HEK293 (cell line): Measurements from ENCODE around the gene GIMD1.

Experiments
- CTCF ChIA-PET: fragments of 350-600 bp; formaldehyde crosslinking; extraction: SDS; loops from one replicate; lab custom pipeline; 2021; ENCODE audit warnings: antibody characterized with exemption; lab: Yijun Ruan, JAX
- POLR2A ChIA-PET: fragments of 300-600 bp; formaldehyde crosslinking; extraction: SDS; loops from one replicate; lab custom pipeline; 2020; ENCODE audit warnings: antibody characterized with exemption, inconsistent platforms; lab: Yijun Ruan, JAX
- H3K27ac ChIP-seq: fragments of 200-500 bp; sonication (Bioruptor generic); 2 replicates; pipeline ENCODE4 v1.5.1; 2014; ENCODE audit warnings: low read depth, low read length, control low read depth, inconsistent platforms; ENCODE audit errors: extremely low read depth
- H3K36me3 ChIP-seq, 2 experiments: fragments of 200-500 bp in 1 of 2; sonication (Bioruptor generic) in 1 of 2; 1 replicate in 1 of 2; 2 replicates in 1 of 2; pipeline ENCODE4 v1.5.1; 2014 to 2017; ENCODE audit warnings: inconsistent platforms in 2 of 2, low read length in 2 of 2; ENCODE audit not compliant: control insufficient read depth in 2 of 2, insufficient read depth in 1 of 2
- H3K4me1 ChIP-seq: fragments of 200-500 bp; sonication (Bioruptor generic); 2 replicates; pipeline ENCODE4 v1.5.1; 2014; ENCODE audit warnings: mild to moderate bottlenecking, low read length, inconsistent platforms; ENCODE audit not compliant: control insufficient read depth, insufficient read depth
- H3K4me3 ChIP-seq: 2 replicates; pipeline ENCODE4 v1.5.1; 2011; ENCODE audit warnings: low read depth, mild to moderate bottlenecking, control low read depth, low read length, moderate library complexity
- H3K9me3 ChIP-seq: fragments of 200-500 bp; sonication (Bioruptor generic); 2 replicates; pipeline ENCODE4 v1.5.1; 2014; ENCODE audit warnings: low read depth, low read length, inconsistent platforms; ENCODE audit not compliant: control insufficient read depth, insufficient read depth
- HOXD13 ChIP-seq: sonication (generic); formaldehyde crosslinking; IDR thresholded peaks from 2 replicates; pipeline ENCODE4 v1.8.0; 2022; ENCODE audit warnings: missing genetic modification reagents, borderline replicate concordance
- KLF7 ChIP-seq: fragments of 450-650 bp; formaldehyde crosslinking; IDR thresholded peaks from 2 replicates; pipeline ENCODE4 v1.5.1; 2016; ENCODE audit warnings: missing biosample characterization, missing genetic modification characterization, borderline replicate concordance
- MYNN ChIP-seq: fragments of 450-650 bp; formaldehyde crosslinking; IDR thresholded peaks from 2 replicates; pipeline ENCODE4 v1.5.1; 2016; ENCODE audit warnings: missing biosample characterization, missing genetic modification characterization, borderline replicate concordance
- SETDB1 ChIP-seq: IDR thresholded peaks from one replicate; pipeline ENCODE4 v1.6.1; 2017; ENCODE audit warnings: mild to moderate bottlenecking, low read length, moderate library complexity, mixed read lengths; ENCODE audit not compliant: insufficient read length
- ZEB2 ChIP-seq: fragments of 450-650 bp; formaldehyde crosslinking; IDR thresholded peaks from 2 replicates; pipeline ENCODE4 v1.5.1; 2016; ENCODE audit warnings: missing biosample characterization, missing genetic modification characterization
- ZFHX2 ChIP-seq: fragments of 450-650 bp; formaldehyde crosslinking; conservative IDR thresholded peaks from 2 replicates; pipeline ENCODE4 v1.5.1; 2016; ENCODE audit warnings: missing biosample characterization, missing genetic modification characterization
- ZNF138 ChIP-seq: fragments of 450-650 bp; formaldehyde crosslinking; IDR thresholded peaks from 2 replicates; pipeline ENCODE4 v1.5.1; 2016; ENCODE audit warnings: missing biosample characterization, missing genetic modification characterization, borderline replicate concordance
- ZNF324 ChIP-seq: fragments of 450-650 bp; formaldehyde crosslinking; IDR thresholded peaks from 2 replicates; pipeline ENCODE4 v1.5.1; 2016; ENCODE audit warnings: missing biosample characterization, missing genetic modification characterization
- ZNF350 ChIP-seq: fragments of 450-650 bp; formaldehyde crosslinking; IDR thresholded peaks from 2 replicates; pipeline ENCODE4 v1.5.0; 2017; ENCODE audit warnings: missing biosample characterization, mild to moderate bottlenecking, missing genetic modification characterization
- ZNF423 ChIP-seq: fragments of 450-650 bp; formaldehyde crosslinking; IDR thresholded peaks from 2 replicates; pipeline ENCODE4 v1.5.1; 2016; ENCODE audit warnings: missing biosample characterization, missing genetic modification characterization
- ZNF514 ChIP-seq: fragments of 450-650 bp; formaldehyde crosslinking; IDR thresholded peaks from 2 replicates; pipeline ENCODE4 v1.5.1; 2016; ENCODE audit warnings: missing biosample characterization, missing genetic modification characterization
- ZNF529 ChIP-seq: fragments of 450-650 bp; formaldehyde crosslinking; IDR thresholded peaks from 2 replicates; pipeline ENCODE4 v1.5.1; 2017; ENCODE audit warnings: missing genetic modification characterization, missing biosample characterization; ENCODE audit not compliant: insufficient replicate concordance
- ZNF623 ChIP-seq: fragments of 450-650 bp; formaldehyde crosslinking; IDR thresholded peaks from 2 replicates; pipeline ENCODE4 v1.5.1; 2016; ENCODE audit warnings: missing biosample characterization, missing genetic modification characterization
- ZNF670 ChIP-seq: fragments of 450-650 bp; formaldehyde crosslinking; IDR thresholded peaks from 2 replicates; pipeline ENCODE4 v1.5.1; 2016; ENCODE audit warnings: missing biosample characterization, missing genetic modification characterization, low read depth
- ZNF791 ChIP-seq: fragments of 450-650 bp; formaldehyde crosslinking; IDR thresholded peaks from 2 replicates; pipeline ENCODE4 v1.5.1; 2016; ENCODE audit warnings: missing biosample characterization, missing genetic modification characterization
- ZSCAN30 ChIP-seq: fragments of 450-650 bp; IDR thresholded peaks from 2 replicates; pipeline ENCODE4 v1.5.1; 2018; ENCODE audit warnings: missing biosample characterization, mild to moderate bottlenecking, missing genetic modification characterization, moderate library complexity
- ZXDB ChIP-seq: fragments of 450-650 bp; formaldehyde crosslinking; IDR thresholded peaks from 2 replicates; pipeline ENCODE4 v1.5.1; 2016; ENCODE audit warnings: missing biosample characterization, missing genetic modification characterization
- TF ChIP-seq, protein P1 (sequence below): IDR thresholded peaks from 2 replicates; pipeline ENCODE4 v1.6.1; 2011; ENCODE audit warnings: mild to moderate bottlenecking, low read depth, low read length, borderline replicate concordance
- TF ChIP-seq, protein P2 (sequence below): fragments of 450-650 bp; formaldehyde crosslinking; IDR thresholded peaks from 2 replicates; pipeline ENCODE4 v1.5.1; 2016; ENCODE audit warnings: missing biosample characterization, missing genetic modification characterization
- TF ChIP-seq, protein P3 (sequence below): fragments of 450-650 bp; formaldehyde crosslinking; IDR thresholded peaks from 2 replicates; pipeline ENCODE4 v1.5.1; 2016; ENCODE audit warnings: missing biosample characterization, missing genetic modification characterization
- TF ChIP-seq, protein P4 (sequence below): fragments of 450-650 bp; formaldehyde crosslinking; IDR thresholded peaks from 2 replicates; pipeline ENCODE4 v1.5.1; 2016; ENCODE audit warnings: missing biosample characterization, missing genetic modification characterization, low read depth
- TF ChIP-seq, protein P5 (sequence below): fragments of 450-650 bp; formaldehyde crosslinking; IDR thresholded peaks from 2 replicates; pipeline ENCODE4 v1.5.0; 2017; ENCODE audit warnings: missing biosample characterization, missing genetic modification characterization, borderline replicate concordance
- TF ChIP-seq, protein P6 (sequence below): fragments of 450-650 bp; IDR thresholded peaks from 2 replicates; pipeline ENCODE4 v1.5.1; 2018; ENCODE audit warnings: missing biosample characterization, mild to moderate bottlenecking, missing genetic modification characterization
- TF ChIP-seq, protein P7 (sequence below): fragments of 450-650 bp; formaldehyde crosslinking; IDR thresholded peaks from 2 replicates; pipeline ENCODE4 v1.5.1; 2016; ENCODE audit warnings: missing biosample characterization, missing genetic modification characterization

Gene GIMD1

DNA sequence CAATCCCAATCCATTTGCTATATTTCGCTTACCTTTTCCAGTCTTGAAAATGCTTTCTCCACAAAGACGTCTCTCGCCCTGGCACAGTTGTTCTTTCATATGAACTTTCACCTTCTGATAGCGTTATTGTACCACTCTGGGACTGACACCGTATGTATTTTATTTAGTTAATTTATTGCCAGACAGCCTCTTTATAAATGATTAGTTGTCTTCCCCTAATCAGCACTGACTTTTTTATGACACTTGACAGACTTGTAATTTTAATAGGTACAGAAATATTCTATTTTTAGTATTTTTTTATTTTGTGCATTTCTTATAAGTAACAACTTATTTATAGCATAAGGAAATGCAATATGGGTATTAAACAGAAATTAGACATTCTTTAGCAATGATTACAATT, at the start of gene GIMD1:
Gene GIMD1 (minus strand): TSS at position 101 of the 400 bp plus-strand sequence. CDS start 1,343 bp downstream, outside the sequence.
- ChIA-PET CTCF (interaction anchor here (0.7 to 1.8 kb wide), 7 partner anchors 9 to 444 kb away, joined by 3 to 14 read pairs (median 4); no protein-coding TSS in a partner anchor), POLR2A (no interaction called here)
- Histone ChIP-seq H3K9me3 (no peaks in the 10 kb centered on the region), H3K27ac (no peak within 1 kb of the TSS), H3K4me1 (no peaks in the 10 kb centered on the region), H3K36me3 (no peaks in the 10 kb centered on the region), H3K4me3 (no peak within 1 kb of the TSS)
- TF ChIP-seq, protein P1, sequence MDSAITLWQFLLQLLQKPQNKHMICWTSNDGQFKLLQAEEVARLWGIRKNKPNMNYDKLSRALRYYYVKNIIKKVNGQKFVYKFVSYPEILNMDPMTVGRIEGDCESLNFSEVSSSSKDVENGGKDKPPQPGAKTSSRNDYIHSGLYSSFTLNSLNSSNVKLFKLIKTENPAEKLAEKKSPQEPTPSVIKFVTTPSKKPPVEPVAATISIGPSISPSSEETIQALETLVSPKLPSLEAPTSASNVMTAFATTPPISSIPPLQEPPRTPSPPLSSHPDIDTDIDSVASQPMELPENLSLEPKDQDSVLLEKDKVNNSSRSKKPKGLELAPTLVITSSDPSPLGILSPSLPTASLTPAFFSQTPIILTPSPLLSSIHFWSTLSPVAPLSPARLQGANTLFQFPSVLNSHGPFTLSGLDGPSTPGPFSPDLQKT, result no peak
- no peak for TF ChIP-seq ZNF623 (tag by site-specific recombination)
- TF ChIP-seq ZNF670, result no peak
- TF ChIP-seq ZNF529 (tag by site-specific recombination), result no peak
- TF ChIP-seq, protein P2, sequence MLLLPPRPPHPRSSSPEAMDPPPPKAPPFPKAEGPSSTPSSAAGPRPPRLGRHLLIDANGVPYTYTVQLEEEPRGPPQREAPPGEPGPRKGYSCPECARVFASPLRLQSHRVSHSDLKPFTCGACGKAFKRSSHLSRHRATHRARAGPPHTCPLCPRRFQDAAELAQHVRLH (tag by site-specific recombination), result no peak
- no peak for TF ChIP-seq ZSCAN30 (tag by site-specific recombination)
- TF ChIP-seq, protein P3, sequence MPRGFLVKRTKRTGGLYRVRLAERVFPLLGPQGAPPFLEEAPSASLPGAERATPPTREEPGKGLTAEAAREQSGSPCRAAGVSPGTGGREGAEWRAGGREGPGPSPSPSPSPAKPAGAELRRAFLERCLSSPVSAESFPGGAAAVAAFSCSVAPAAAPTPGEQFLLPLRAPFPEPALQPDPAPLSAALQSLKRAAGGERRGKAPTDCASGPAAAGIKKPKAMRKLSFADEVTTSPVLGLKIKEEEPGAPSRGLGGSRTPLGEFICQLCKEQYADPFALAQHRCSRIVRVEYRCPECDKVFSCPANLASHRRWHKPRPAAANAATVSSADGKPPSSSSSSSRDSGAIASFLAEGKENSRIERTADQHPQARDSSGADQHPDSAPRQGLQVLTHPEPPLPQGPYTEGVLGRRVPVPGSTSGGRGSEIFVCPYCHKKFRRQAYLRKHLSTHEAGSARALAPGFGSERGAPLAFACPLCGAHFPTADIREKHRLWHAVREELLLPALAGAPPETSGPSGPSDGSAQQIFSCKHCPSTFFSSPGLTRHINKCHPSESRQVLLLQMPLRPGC (tag by site-specific recombination), result no peak
- no peak for TF ChIP-seq ZNF423
- no peak for TF ChIP-seq SETDB1
- TF ChIP-seq ZNF514 (tag by site-specific recombination), result no peak
- TF ChIP-seq ZFHX2, result no peak
- TF ChIP-seq ZNF138 (tag by site-specific recombination), result no peak
- no peak for TF ChIP-seq ZNF791 (tag by site-specific recombination)
- TF ChIP-seq, protein P4, sequence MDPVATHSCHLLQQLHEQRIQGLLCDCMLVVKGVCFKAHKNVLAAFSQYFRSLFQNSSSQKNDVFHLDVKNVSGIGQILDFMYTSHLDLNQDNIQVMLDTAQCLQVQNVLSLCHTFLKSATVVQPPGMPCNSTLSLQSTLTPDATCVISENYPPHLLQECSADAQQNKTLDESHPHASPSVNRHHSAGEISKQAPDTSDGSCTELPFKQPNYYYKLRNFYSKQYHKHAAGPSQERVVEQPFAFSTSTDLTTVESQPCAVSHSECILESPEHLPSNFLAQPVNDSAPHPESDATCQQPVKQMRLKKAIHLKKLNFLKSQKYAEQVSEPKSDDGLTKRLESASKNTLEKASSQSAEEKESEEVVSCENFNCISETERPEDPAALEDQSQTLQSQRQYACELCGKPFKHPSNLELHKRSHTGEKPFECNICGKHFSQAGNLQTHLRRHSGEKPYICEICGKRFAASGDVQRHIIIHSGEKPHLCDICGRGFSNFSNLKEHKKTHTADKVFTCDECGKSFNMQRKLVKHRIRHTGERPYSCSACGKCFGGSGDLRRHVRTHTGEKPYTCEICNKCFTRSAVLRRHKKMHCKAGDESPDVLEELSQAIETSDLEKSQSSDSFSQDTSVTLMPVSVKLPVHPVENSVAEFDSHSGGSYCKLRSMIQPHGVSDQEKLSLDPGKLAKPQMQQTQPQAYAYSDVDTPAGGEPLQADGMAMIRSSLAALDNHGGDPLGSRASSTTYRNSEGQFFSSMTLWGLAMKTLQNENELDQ (tag by site-specific recombination), result no peak
- TF ChIP-seq, protein P5, sequence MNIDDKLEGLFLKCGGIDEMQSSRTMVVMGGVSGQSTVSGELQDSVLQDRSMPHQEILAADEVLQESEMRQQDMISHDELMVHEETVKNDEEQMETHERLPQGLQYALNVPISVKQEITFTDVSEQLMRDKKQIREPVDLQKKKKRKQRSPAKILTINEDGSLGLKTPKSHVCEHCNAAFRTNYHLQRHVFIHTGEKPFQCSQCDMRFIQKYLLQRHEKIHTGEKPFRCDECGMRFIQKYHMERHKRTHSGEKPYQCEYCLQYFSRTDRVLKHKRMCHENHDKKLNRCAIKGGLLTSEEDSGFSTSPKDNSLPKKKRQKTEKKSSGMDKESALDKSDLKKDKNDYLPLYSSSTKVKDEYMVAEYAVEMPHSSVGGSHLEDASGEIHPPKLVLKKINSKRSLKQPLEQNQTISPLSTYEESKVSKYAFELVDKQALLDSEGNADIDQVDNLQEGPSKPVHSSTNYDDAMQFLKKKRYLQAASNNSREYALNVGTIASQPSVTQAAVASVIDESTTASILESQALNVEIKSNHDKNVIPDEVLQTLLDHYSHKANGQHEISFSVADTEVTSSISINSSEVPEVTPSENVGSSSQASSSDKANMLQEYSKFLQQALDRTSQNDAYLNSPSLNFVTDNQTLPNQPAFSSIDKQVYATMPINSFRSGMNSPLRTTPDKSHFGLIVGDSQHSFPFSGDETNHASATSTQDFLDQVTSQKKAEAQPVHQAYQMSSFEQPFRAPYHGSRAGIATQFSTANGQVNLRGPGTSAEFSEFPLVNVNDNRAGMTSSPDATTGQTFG (tag by site-specific recombination), result no peak
- no peak for TF ChIP-seq ZXDB (tag by site-specific recombination)
- no peak for TF ChIP-seq KLF7 (tag by site-specific recombination)

DNA sequence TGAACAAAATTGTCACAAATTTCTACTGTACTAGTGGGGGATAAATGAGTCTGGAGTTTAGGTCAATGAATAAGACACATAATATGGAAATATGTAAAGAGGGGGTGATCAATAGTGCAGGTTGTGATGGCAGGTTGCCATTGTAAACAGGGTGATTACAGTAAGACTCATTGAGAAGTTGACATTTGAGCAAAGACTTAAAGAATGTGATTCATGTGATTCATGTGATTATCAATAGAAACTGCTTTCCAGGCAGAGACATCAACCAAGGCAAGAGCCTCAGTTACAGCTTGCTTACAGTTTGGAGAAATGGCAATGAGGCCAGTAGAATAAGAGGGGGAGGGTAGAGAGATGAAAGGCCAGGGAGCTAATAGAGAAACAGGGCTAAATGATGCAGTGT, 45.8 kb upstream of the GIMD1 start:
- ChIA-PET CTCF (no interaction called here), POLR2A (no interaction called here)
- no peaks in the 10 kb centered on the region for H3K4me1 ChIP-seq
- TF ChIP-seq, protein P6, sequence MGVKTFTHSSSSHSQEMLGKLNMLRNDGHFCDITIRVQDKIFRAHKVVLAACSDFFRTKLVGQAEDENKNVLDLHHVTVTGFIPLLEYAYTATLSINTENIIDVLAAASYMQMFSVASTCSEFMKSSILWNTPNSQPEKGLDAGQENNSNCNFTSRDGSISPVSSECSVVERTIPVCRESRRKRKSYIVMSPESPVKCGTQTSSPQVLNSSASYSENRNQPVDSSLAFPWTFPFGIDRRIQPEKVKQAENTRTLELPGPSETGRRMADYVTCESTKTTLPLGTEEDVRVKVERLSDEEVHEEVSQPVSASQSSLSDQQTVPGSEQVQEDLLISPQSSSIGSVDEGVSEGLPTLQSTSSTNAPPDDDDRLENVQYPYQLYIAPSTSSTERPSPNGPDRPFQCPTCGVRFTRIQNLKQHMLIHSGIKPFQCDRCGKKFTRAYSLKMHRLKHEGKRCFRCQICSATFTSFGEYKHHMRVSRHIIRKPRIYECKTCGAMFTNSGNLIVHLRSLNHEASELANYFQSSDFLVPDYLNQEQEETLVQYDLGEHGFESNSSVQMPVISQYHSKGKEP (tag by site-specific recombination), result no peak
- TF ChIP-seq MYNN (tag by site-specific recombination) (no peak), ZEB2 (tag by site-specific recombination) (no peak), ZNF324 (tag by site-specific recombination) (no peak), ZNF138 (tag by site-specific recombination) (no peak), HOXD13 (CRISPR knock-in tag) (no peak), ZNF350 (tag by site-specific recombination) (no peak)
- TF ChIP-seq, protein P7, sequence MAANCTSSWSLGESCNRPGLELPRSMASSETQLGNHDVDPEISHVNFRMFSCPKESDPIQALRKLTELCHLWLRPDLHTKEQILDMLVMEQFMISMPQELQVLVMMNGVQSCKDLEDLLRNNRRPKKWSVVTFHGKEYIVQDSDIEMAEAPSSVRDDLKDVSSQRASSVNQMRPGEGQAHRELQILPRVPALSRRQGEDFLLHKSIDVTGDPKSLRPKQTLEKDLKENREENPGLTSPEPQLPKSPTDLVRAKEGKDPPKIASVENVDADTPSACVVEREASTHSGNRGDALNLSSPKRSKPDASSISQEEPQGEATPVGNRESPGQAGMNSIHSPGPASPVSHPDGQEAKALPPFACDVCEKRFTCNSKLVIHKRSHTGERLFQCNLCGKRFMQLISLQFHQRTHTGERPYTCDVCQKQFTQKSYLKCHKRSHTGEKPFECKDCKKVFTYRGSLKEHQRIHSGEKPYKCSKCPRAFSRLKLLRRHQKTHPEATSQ, result no peak

More for the DNA sequence above, 45.8 kb upstream of the GIMD1 start:
- no peaks in the 10 kb centered on the region for H3K36me3 ChIP-seq
- no peaks in the 10 kb centered on the region for H3K9me3 ChIP-seq
- H3K27ac ChIP-seq, result no peak overlapping the region
- no peak overlapping the region for H3K4me3 ChIP-seq
